Hematopoietic multipotent progenitor cell treated with erythropoietin and hydrocortisone succinate and interleukin-3 and kit ligand, for 15 days (in vitro differentiated cells): Measurements from ENCODE around the gene VPS52.
A peak's percentile ranks its signal among the peaks of the same experiment; 100 is the strongest.

ENCODE experiments used
- DNase-seq: peaks from one replicate; pipeline ENCODE4 v3.0.0-alpha.2; 2015; ENCODE audit warnings: low spot score

VPS52 gene

GRCh38 chr6:33301877-33302276 is 30.2 kb upstream of the VPS52 start:
- DNase-seq = no peak

GRCh38 chr6:33299237-33299944 is 27.7 kb upstream of the VPS52 start:
- DNase-seq = peak; percentile 90

DNA sequence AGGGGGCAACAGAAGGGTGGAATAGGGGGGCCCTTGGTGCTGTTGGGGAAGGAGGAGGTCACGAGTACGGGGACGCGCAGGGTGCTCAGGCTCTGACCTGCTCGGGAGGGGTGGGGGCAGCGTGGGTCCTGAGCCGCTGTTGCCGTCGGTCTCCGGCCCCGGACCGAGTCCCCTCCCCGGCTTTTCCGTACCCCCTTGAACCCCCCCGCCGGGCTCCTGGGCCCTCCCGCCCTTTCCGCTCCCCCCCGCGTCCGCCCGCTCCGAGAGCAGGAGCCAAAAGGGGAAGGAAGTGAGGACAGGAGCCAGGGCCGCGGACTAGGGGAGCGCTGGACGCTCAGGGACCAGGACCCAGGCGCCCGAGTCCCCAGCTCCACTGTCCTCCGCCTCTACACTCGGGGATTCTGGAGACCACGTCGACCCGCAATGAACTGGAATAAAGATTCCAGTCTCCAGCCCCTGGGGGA is 27.1 kb upstream of the VPS52 start, which contains the start of gene RGL2:
RGL2 (minus strand) TSS at position 170 of the 464 bp plus-strand sequence. CDS start 332 bp downstream, outside the sequence.
- DNase-seq = peak; percentile 38

DNA sequence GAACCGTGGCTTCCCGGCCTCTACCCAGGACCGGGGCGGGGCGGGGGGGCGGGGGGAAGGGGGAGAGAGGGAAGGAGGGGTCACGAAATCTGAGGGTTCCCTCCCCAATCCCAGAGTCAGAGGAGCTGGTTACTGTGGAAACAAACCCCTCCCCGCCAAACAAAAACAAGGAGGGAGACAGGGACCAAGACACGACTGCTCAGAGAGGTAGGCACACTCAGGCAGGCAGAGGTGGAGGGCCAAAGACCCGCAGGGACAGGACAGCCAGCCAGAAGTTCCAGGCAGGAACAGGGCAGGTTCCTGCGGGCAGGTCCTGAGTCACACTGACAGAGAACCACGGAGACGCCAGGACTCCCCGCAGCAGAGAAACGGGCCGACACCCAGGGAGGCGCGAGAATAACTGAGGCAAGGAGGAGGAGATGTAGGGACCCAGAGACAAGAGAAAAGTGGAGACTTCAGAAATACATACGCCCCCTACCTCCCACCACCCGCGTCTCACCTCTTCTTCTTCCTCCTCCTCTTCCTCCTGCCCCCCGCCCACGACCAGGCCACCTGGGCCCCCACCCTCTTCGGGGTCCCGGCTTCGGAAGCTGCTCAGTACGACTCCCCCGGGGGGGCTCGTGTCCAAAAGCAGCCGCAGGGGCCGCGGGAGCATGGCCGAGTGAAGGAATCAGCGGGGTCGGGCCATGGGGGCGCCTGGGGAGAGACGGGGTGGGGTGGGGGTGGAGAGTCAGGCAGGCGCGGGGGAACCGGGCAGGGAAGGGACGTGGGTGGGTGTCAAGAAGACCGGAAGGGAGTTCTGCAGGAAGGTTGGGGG is 26.5 kb upstream of the VPS52 start:
- DNase-seq = peak; percentile 49

GRCh38 chr6:33297406-33297955 is 25.8 kb upstream of the VPS52 start:
- DNase-seq = no peak

DNA sequence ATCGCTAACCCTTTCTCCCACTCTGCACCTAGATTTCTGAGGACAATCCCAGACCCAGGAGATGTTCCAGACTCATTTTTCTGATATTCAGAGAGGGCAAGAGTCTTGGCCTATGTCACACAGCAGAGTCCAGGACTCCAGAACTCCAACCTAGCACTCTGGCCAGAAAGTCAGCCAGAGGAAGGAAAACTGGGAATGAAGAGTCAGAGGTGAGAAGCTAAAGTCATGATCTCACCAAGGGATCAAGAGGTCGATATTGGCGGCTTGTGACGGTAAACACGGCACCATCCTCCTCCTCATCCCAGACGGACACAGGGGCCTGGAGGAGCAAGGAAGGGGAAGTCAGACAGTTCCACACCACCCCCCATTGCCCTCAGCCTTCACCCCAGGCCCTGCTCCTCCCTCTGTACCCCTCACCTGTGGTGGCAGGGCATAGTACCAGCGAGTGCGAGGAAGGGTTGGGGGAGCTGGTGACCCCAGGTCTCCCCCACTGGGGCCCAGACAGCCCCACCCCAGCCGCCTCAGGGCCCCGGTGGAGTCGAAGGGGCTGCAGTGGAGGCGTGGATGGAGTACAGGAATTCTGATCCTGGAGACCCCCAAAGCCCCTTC is 25.2 kb upstream of the VPS52 start:
- no peak for DNase-seq

DNA sequence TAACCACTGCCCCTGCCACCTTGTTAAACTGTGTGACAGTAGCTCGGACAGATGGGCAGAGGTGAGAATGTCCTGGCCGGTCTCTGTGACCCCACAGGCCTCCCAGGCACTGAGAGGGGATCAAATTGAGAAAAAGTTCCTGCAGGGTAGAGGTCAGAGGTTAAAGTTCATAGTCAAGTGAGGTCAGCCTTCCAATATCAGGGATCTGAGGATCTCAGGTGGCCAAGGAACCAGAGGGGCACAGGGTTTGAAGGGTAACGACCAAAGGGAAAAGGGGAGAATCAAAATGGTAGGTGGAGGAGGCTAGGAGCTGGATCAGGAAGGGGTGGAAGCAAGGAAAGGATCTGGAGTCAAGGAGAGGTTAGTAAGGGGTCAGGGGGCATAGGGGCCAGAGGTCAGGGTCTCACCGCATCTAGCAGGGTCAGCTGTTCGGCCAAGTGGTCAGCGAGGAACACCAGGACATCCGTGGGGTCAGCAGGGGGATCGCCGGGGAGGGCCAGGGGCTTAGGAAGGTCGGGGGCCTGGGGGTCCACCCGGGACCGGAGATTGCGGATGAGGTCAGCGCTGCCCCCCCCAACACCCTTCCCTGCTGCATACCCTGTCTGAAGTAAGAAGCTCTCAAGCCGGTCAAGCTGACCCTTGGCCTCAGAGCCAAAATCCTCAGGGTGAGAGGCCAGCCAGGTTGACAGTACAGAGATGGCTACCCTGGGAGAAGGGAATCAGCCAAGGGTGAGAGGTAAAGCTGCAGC is 24.1 kb upstream of the VPS52 start:
- DNase-seq = no peak

DNA sequence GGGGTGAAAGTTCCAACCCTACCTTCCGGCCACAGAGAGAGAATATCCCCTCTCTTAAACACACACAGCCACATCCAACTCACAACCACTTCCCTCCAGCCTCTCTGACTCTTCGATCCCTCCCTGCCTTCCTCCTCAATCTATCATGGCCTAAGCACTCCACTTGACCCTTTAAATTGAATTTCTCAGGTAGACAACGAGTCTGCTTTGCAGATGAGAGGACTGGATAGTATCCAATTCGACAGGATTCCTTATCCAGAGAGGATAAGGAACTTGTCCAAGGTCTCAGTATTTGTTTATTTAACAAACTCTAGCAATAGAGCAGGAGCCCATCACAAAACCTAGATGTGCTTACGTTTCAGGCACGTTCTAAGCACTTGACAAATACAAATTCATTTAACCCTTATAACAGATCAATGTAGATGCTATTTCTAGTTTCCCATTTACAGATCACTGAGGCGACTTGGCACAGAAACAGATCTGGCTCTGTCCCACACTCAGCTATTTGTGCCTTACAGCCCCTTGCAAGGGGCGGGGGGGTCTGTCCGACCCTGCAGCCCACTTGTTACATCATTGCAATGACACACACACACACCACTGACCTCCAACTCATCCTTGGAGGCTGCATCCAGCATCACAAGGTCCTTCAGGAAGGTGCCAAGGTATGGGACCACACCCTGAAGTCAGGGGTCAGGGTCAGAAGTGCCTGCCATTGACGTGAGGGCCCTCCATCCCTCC is 22.6 kb upstream of the VPS52 start:
- DNase-seq = no peak

GRCh38 chr6:33292996-33293682 is 21.5 kb upstream of the VPS52 start:
- no peak for DNase-seq

- no peak for DNase-seq
Measured at GRCh38 chr6:33290459-33290858, 18.8 kb upstream of the VPS52 start.

DNA sequence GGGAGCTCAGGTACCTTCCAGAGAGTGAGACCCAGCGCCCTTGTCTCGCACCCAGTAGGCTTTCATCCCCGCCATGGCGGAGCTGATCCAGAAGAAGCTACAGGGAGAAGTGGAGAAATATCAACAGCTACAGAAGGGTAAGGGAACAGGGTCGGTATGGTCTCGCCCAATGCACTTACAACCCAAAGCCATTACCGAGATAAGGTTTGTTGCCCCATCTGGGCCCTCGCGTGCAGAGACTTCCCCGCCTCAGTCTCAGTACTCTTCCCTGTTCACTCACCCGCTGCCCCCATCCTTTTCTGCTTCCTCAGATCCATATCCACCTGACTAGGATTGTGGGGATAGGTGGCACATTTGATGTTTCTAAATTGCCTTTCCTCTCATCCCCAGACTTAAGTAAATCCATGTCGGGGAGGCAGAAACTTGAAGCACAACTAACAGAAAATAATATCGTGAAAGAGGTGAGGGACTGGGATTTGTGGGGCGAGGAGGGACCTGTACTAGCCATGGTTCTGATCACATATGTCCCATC is 18.2 kb upstream of the VPS52 start:
- DNase-seq = no peak

- DNase-seq = peak; percentile 93
Measured at GRCh38 chr6:33288921-33289783, 17.5 kb upstream of the VPS52 start, which contains the start of the genes PFDN6 and WDR46. TSS of gene PFDN6 (plus strand) at chr6:33289601. CDS start at chr6:33289857, 256 bp downstream. TSS of gene WDR46 (minus strand) at chr6:33289239. CDS start at chr6:33289170, 69 bp downstream.

- DNase-seq = no peak
Measured at GRCh38 chr6:33288141-33288920, 16.7 kb upstream of the VPS52 start.

- DNase-seq = no peak
Measured at GRCh38 chr6:33286946-33287914, 15.6 kb upstream of the VPS52 start.

DNA sequence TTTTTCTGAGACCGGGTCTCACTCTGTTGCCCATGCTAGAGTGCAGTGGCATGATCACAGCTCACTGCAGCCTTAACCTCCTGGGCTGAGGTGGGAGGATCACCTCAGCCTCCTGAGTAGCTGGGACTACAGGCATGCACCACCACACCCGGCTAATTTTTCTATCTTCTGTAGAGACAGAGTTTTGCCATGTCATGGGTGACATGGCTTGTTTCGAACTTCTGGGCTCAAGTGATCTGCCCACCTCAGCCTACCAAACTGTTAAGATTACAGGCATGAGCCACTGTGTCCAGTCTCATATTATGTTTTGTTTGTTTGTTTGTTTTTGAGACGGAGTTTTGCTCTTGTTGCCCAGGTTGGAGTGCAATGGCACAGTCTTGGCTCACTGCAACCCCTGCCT is 13.5 kb upstream of the VPS52 start:
- DNase-seq = peak; percentile 70

DNA sequence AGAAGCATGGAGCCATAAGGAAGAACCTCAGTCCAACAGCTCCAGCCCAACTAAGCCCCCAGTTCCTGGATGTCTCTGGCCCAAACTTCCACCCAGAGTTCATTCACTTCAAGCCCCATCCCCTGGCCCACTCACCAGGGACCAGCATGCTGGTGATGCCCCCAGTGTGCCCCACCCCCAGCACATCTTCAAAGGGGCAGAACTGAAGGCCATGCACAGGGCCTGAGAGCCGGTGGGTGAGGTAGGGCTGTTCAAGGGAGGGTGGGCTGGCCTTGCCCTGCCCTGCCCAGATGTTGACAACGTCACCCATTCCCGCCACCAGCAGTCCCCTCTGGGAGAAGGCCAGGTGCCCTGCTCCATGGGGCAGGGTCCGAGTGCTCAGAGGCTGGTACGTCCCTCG is 8.9 kb upstream of the VPS52 start:
- DNase-seq = no peak

- peak; percentile 39 for DNase-seq
Measured at GRCh38 chr6:33279971-33280511, 8.4 kb upstream of the VPS52 start.
